ENCODE results near the gene OAS3. TPM values are rescaled to one million over a fixed set of nuclear protein-coding genes. Genes with fewer than 3 reads are reported as not detected.

Gene OAS3
- total RNA-seq, 1 donor from 2014 or later = 20.1 TPM

DNA sequence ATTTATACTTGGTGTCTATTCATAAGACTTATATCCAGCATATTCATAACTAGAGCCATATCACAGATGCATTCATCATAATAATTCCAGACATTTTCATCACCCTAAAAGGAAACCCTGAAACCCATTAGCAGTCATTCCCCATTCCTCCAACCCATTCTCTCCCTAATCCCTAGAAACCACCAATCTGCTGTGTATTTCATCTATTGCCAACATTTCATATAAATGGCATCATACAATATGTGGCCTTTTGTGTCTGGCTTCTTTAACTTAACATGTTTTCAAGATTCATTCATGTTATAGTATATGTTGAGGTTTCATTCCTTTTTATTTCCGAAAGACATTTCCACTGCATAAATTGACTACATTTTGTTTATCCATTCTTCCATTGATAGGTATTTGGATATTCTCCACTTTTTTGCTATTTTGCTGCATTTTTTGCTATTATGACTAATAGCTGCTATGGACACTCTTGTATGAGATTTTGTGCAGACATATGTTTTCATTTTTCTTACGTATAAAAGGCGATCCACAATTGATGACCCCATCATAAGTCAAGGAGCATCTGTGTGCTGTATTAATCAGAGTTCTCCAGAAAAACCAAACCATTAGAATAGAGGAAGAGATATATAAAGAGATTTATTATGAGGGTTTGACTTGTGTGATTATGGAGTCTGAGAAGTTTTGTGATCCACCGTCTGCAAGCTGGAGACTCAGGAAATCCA is 34.9 kb downstream of the OAS3 start:
- Histone ChIP-seq H3K9me3 (no peaks in the 10 kb centered on the region), H3K36me3 (peaks cover 0 to 25% of the 10 kb centered on the region in 2 donors), H3K4me3 (no peak overlapping the region), H3K4me1 (peaks cover 8% of the 10 kb centered on the region), H3K27me3 (no peaks in the 10 kb centered on the region), H3K27ac (no peak overlapping the region)
- intact Hi-C loops (cut with DNase I) = no loop called here
- DNase-seq (ENCODE audit: extremely low spot score in 2 of 2) = no peak
- TF ChIP-seq, protein P1, sequence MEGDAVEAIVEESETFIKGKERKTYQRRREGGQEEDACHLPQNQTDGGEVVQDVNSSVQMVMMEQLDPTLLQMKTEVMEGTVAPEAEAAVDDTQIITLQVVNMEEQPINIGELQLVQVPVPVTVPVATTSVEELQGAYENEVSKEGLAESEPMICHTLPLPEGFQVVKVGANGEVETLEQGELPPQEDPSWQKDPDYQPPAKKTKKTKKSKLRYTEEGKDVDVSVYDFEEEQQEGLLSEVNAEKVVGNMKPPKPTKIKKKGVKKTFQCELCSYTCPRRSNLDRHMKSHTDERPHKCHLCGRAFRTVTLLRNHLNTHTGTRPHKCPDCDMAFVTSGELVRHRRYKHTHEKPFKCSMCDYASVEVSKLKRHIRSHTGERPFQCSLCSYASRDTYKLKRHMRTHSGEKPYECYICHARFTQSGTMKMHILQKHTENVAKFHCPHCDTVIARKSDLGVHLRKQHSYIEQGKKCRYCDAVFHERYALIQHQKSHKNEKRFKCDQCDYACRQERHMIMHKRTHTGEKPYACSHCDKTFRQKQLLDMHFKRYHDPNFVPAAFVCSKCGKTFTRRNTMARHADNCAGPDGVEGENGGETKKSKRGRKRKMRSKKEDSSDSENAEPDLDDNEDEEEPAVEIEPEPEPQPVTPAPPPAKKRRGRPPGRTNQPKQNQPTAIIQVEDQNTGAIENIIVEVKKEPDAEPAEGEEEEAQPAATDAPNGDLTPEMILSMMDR (IDR thresholded peaks at IDR 0.05) = no peak
- no peak for TF ChIP-seq POLR2A (IDR thresholded peaks at IDR 0.05)
- no peak for TF ChIP-seq POLR2AphosphoS5 (IDR thresholded peaks at IDR 0.05; ENCODE audit: insufficient read depth in 1 of 2, low read depth in 1 of 2)

GRCh38 chr12:112973818-112974231 is 35.6 kb downstream of the OAS3 start:
- Histone ChIP-seq H3K27me3 (no peaks in the 10 kb centered on the region), H3K4me3 (no peak overlapping the region), H3K4me1 (peaks cover 12% of the 10 kb centered on the region), H3K27ac (no peak overlapping the region), H3K9me3 (no peaks in the 10 kb centered on the region), H3K36me3 (peaks cover 0 to 18% of the 10 kb centered on the region in 2 donors)
- DNase-seq (ENCODE audit: extremely low spot score in 2 of 2) = no peak
- intact Hi-C loops (cut with DNase I) = no loop called here
- TF ChIP-seq POLR2A (IDR thresholded peaks at IDR 0.05) = no peak

DNA sequence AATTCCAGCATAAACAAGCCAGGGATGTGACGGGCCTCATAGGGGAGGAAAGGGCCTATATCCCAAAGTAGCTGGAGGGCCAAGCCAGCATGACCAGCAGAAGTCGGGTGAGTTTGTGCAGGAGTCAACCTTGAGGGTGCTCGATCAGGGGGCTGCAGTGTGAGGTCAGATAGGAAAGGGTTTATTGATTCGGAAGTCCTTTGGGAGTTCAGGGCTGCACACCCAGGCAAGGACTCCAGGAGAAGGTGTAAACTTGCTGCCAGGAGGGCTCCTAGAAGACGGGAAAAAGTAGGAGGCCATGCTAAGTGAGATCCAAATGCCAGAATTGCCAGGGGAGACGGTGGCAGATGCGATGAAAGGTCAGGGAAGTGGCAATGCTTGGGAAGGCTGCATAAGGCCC is 36.6 kb downstream of the OAS3 start:
- Histone ChIP-seq H3K4me1 (peaks cover 22% of the 10 kb centered on the region), H3K27ac (no peak overlapping the region), H3K4me3 (no peak overlapping the region), H3K9me3 (no peaks in the 10 kb centered on the region), H3K36me3 (peaks cover 0 to 9% of the 10 kb centered on the region in 2 donors), H3K27me3 (no peaks in the 10 kb centered on the region)
- TF ChIP-seq POLR2A (IDR thresholded peaks at IDR 0.05) (no peak), POLR2AphosphoS5 (IDR thresholded peaks at IDR 0.05; ENCODE audit: insufficient read depth in 1 of 2, low read depth in 1 of 2) (no peak)
- TF ChIP-seq, protein P1 (IDR thresholded peaks at IDR 0.05) = no peak
- intact Hi-C loops (cut with DNase I) = no loop called here
- peak; percentile 40 to 84 for DNase-seq (ENCODE audit: extremely low spot score in 2 of 2)

GRCh38 chr12:112977139-112977538 is 38.9 kb downstream of the OAS3 start:
- intact Hi-C loops (cut with DNase I) = no loop called here
- H3K4me1 ChIP-seq = peaks cover 25% of the 10 kb centered on the region
- H3K27me3 ChIP-seq = no peaks in the 10 kb centered on the region
- no peaks in the 10 kb centered on the region for H3K36me3 ChIP-seq
- peak overlapping the region; percentile 84 for H3K27ac ChIP-seq
- peak in 1 of 2 donors; percentile 62 for DNase-seq (ENCODE audit: extremely low spot score in 2 of 2)
- TF ChIP-seq POLR2A (IDR thresholded peaks at IDR 0.05) = no peak
- no peak for TF ChIP-seq POLR2AphosphoS5 (IDR thresholded peaks at IDR 0.05; ENCODE audit: insufficient read depth in 1 of 2, low read depth in 1 of 2)
- no peak overlapping the region for H3K4me3 ChIP-seq
- no peaks in the 10 kb centered on the region for H3K9me3 ChIP-seq

DNA sequence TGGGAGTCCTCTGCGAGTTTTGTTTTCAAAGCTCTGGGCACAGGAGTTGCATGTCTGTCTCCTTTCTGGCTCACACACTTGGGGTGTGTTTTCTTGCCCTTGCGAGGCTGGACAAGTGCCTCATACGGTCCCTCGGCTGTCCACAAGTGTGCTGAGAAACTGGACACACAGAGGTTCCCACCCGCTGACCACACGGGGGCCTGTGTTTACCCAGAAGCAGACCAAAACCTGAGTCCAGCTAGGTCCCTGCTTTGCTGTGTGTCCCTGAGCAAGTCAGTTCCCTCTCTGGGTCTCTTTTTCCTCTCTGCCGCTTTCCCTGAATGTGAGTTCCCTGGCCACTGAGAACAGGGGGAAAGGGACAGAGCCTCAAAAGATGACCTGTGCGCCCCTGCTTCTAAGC is 39.4 kb downstream of the OAS3 start:
- peaks cover 25% of the 10 kb centered on the region for H3K4me1 ChIP-seq
- intact Hi-C loops (cut with DNase I) = no loop called here
- H3K27ac ChIP-seq = peak overlapping the region; percentile 84
- DNase-seq (ENCODE audit: extremely low spot score in 2 of 2) = peak; percentile 79 to 88
- no peaks in the 10 kb centered on the region for H3K36me3 ChIP-seq
- H3K4me3 ChIP-seq = peak overlapping the region; percentile 50 to 53
- TF ChIP-seq, protein P1 (IDR thresholded peaks at IDR 0.05) = no peak
- TF ChIP-seq POLR2AphosphoS5 (IDR thresholded peaks at IDR 0.05; ENCODE audit: insufficient read depth in 1 of 2, low read depth in 1 of 2) = no peak
- TF ChIP-seq POLR2A (IDR thresholded peaks at IDR 0.05) = no peak
- H3K27me3 ChIP-seq = no peaks in the 10 kb centered on the region
- no peaks in the 10 kb centered on the region for H3K9me3 ChIP-seq
